B cell (primary cell): ENCODE results near the gene MED22. TPM values are rescaled to one million over a fixed set of nuclear protein-coding genes. Genes with fewer than 3 reads are reported as not detected.
A peak's percentile ranks its signal among the peaks of the same experiment; 100 is the strongest.

Experiments
- ATAC-seq: fragments of 200-7000 bp; cut with Tn5 transposase; one replicate; pipeline ENCODE4 v1.10.0; 2021; ENCODE audit warnings: low read depth, mild to moderate bottlenecking, moderate number of reproducible peaks, moderate library complexity
- CTCF ChIA-PET: fragments of 350-600 bp; sonication (Branson Sonifier 250); formaldehyde crosslinking; loops from one replicate; lab custom pipeline; 2021; ENCODE audit warnings: antibody characterized with exemption, inconsistent platforms; lab: Charles Lee
- POLR2A ChIA-PET: fragments of 350-600 bp; sonication (Branson Sonifier 250); formaldehyde crosslinking; loops from one replicate; lab custom pipeline; 2021; ENCODE audit warnings: antibody characterized with exemption; lab: Charles Lee
- DNase-seq: peaks from one replicate; pipeline ENCODE4 v3.0.0; 2013
- H2AFZ ChIP-seq: 2 replicates; pipeline ENCODE4 v1.6.1; 2012; ENCODE audit warnings: mild to moderate bottlenecking, low read depth, low read length; ENCODE audit not compliant: insufficient read depth, poor library complexity, severe bottlenecking
- H3K27ac ChIP-seq, 2 donors: 1 replicate in 1 of 2; 2 replicates in 1 of 2; pipeline ENCODE4 v1.5.1; 2012 to 2013; ENCODE audit warnings: low read length in 2 of 2, mild to moderate bottlenecking in 2 of 2, moderate library complexity in 1 of 2
- H3K27me3 ChIP-seq, 4 experiments: fragments of 200-600 bp in 1 of 4; sonication (generic) in 1 of 4; replicated peaks in 1 of 4; 1 replicate in 2 of 4; 2 replicates in 2 of 4; pipeline versions ENCODE4 v1.6.1 to v1.7.0; 2013 to 2016; ENCODE audit warnings: low read length in 3 of 4, mild to moderate bottlenecking in 2 of 4, mixed read lengths in 1 of 4, moderate library complexity in 1 of 4; ENCODE audit not compliant: insufficient read depth in 4 of 4, control insufficient read depth in 3 of 4; ENCODE audit errors: control extremely low read depth in 1 of 4
- H3K36me3 ChIP-seq, 2 experiments: replicated peaks in 1 of 2; 1 replicate in 1 of 2; 2 replicates in 1 of 2; pipeline versions ENCODE4 v1.6.1 to v1.7.1; 2013; ENCODE audit warnings: low read length in 1 of 2; ENCODE audit not compliant: insufficient read depth in 2 of 2, control insufficient read depth in 1 of 2; ENCODE audit errors: control extremely low read depth in 1 of 2, extremely low read depth in 1 of 2
- H3K4me1 ChIP-seq, 2 donors: fragments of 200-600 bp in 1 of 2; sonication (generic) in 1 of 2; 1 replicate in 1 of 2; 2 replicates in 1 of 2; pipeline versions ENCODE4 v1.5.1 to v1.6.1; 2013 to 2017; ENCODE audit warnings: low read length in 2 of 2; ENCODE audit not compliant: control insufficient read depth in 2 of 2, insufficient read depth in 2 of 2
- H3K4me2 ChIP-seq: replicated peaks from 2 replicates; pipeline ENCODE3; 2012; ENCODE audit warnings: mild to moderate bottlenecking, low read depth, low read length; ENCODE audit not compliant: poor library complexity, severe bottlenecking
- H3K4me3 ChIP-seq, 5 experiments: fragments of 200-600 bp in 1 of 5; sonication (generic) in 1 of 5; 1 replicate in 3 of 5; 2 replicates in 2 of 5; pipeline versions ENCODE4 v1.5.1 to v1.7.0; 2011 to 2016; ENCODE audit warnings: low read length in 4 of 5, mild to moderate bottlenecking in 4 of 5, low read depth in 2 of 5, control low read depth in 1 of 5, moderate library complexity in 1 of 5; ENCODE audit not compliant: insufficient read depth in 1 of 5; ENCODE audit errors: control extremely low read depth in 1 of 5, extremely low read depth in 1 of 5
- H3K79me2 ChIP-seq: fragments of 200-600 bp; sonication (generic); one replicate; pipeline ENCODE4 v1.6.0; 2016; ENCODE audit warnings: low read length; ENCODE audit not compliant: control insufficient read depth, insufficient read depth
- H3K9ac ChIP-seq: fragments of 200-600 bp; sonication (generic); 2 replicates; pipeline ENCODE4 v1.6.1; 2017; ENCODE audit warnings: mild to moderate bottlenecking, low read length, moderate library complexity
- H3K9me3 ChIP-seq, 3 donors: one replicate each; pipeline versions ENCODE4 v1.6.1 to v1.7.1; 2013; ENCODE audit warnings: low read length in 2 of 3; ENCODE audit not compliant: control insufficient read depth in 2 of 3, insufficient read depth in 1 of 3; ENCODE audit errors: control extremely low read depth in 1 of 3
- H4K20me1 ChIP-seq: 2 replicates; pipeline ENCODE4 v1.6.0; 2012; ENCODE audit warnings: mild to moderate bottlenecking, low read length; ENCODE audit not compliant: insufficient read depth, control insufficient read depth, poor library complexity, severe bottlenecking
- H3K27ac Mint-ChIP-seq: one replicate; pipeline ENCODE4 v1.8.0; 2021; ENCODE audit warnings: mixed read lengths
- H3K27me3 Mint-ChIP-seq: one replicate; pipeline ENCODE4 v1.8.0; 2021; ENCODE audit warnings: mixed read lengths
- H3K4me1 Mint-ChIP-seq: one replicate; pipeline ENCODE4 v1.8.0; 2021; ENCODE audit warnings: mixed read lengths
- H3K4me3 Mint-ChIP-seq: one replicate; pipeline ENCODE4 v1.8.0; 2021; ENCODE audit warnings: mixed read lengths
- H3K9me3 Mint-ChIP-seq: one replicate; pipeline ENCODE4 v1.8.0; 2022; ENCODE audit warnings: mixed read lengths; ENCODE audit not compliant: insufficient read depth
- CTCF ChIP-seq: fragments of 200-600 bp; IDR thresholded peaks from one replicate; pipeline ENCODE4 v1.8.0; 2022; ENCODE audit warnings: antibody characterized with exemption, mild to moderate bottlenecking
- EZH2 ChIP-seq: IDR thresholded peaks from 2 replicates; pipeline ENCODE4 v1.6.1; 2012; ENCODE audit warnings: borderline replicate concordance, low read depth, mild to moderate bottlenecking, moderate library complexity, low read length; ENCODE audit not compliant: insufficient read depth, poor library complexity, severe bottlenecking
- WGBS: methylation state at CpG from one replicate; pipeline ENCODE4 v1.1.5; 2013; ENCODE audit warnings: missing lambda C conversion rate; ENCODE audit not compliant: insufficient coverage; 5-methylcytosine and 5-hydroxymethylcytosine counted together
- intact Hi-C: fragments of 100-400 bp; cut with micrococcal nuclease; formaldehyde crosslinking; loops from one replicate; pipeline ENCODE4 v1.10.0; 2022
- polyA plus RNA-seq: library from polyadenylated mRNA; depleted of rRNA; stranded (reverse); fragments of >200 nt; gene quantifications from 2 replicates; pipeline ENCODE4 v1.2.3, GENCODE V29; 2012
- total RNA-seq, 2 donors: library from RNA; stranded (reverse); fragments of 120-200 nt in 1 of 2; gene quantifications; 1 replicate in 1 of 2; 2 replicates in 1 of 2; pipeline versions ENCODE4 v1.2.3 to v1.2.4, GENCODE V29; 2013 to 2022

The MED22 gene
- total and polyA plus RNA-seq, 2 donors (not counting 1 experiment from before 2014, with no cell fraction given): 44.9 to 50.4 TPM

GRCh38 chr9:133378408-133378962 lies 30.6 kb upstream of the MED22 start:
- H3K4me3 Mint-ChIP-seq: peak overlapping the region; percentile 47

More at GRCh38 chr9:133378408-133378962, 30.6 kb upstream of the MED22 start:
- Mint-ChIP-seq H3K27me3 (no peaks in the 10 kb centered on the region), H3K27ac (no peak overlapping the region), H3K9me3 (no peaks in the 10 kb centered on the region), H3K4me1 (peaks cover 13% of the 10 kb centered on the region)
- ATAC-seq (no peak), DNase-seq (no peak)
- ChIA-PET CTCF (interaction anchor here (1.2 to 1.3 kb wide), 2 partner anchors 21 kb away, joined by 3 read pairs; no protein-coding TSS in a partner anchor), POLR2A (no interaction called here)
- no peak overlapping the region for H3K9ac ChIP-seq
- H3K36me3 ChIP-seq: no peaks in the 10 kb centered on the region
- H3K27me3 ChIP-seq: no peaks in the 10 kb centered on the region
- no peak overlapping the region for H3K27ac ChIP-seq
- WGBS: 80% methylated on average over 1 of the region's 1 CpG
- TF ChIP-seq EZH2 (no peak), CTCF (no peak)
- intact Hi-C loops: no loop called here
- H3K4me1 ChIP-seq: peaks cover 13 to 22% of the 10 kb centered on the region in 2 donors
- no peak overlapping the region for H3K4me3 ChIP-seq
- H4K20me1 ChIP-seq: peaks cover 20% of the 10 kb centered on the region
- H3K4me2 ChIP-seq: no peak overlapping the region
- no peak overlapping the region for H2AFZ ChIP-seq
- no peaks in the 10 kb centered on the region for H3K9me3 ChIP-seq
- H3K79me2 ChIP-seq: peaks cover 24% of the 10 kb centered on the region
